ENCODE data around the gene ZNF155.

ZNF155 gene

GRCh38 chr19:44021221-44021620, 37.2 kb downstream of the ZNF155 start:
- Histone ChIP-seq H3K36me3 (0 out of 22 replicates have a peak, but pooled peaks cover 0 to under 1% (median 0%) of the 10 kb centered on the region in 11 experiments), H3K9ac (no peak overlapping the region), H3K9me3 (replicated peaks in 1 of 11) (peaks cover 37 to 78% (median 55%) of the 10 kb centered on the region in 11 experiments), H3K4me3 (no peak overlapping the region), H3K27ac (no peak overlapping the region), H3K4me2 (no peak overlapping the region), H3K27me3 (peaks cover 0 to 12% (median 0%) of the 10 kb centered on the region in 11 experiments; a peak in 2 of 22 replicates), H3K4me1 (peaks cover 0 to 15% (median 7%) of the 10 kb centered on the region in 10 experiments; a peak in 8 of 20 replicates), H4K20me1 (no peaks in the 10 kb centered on the region)
- no peak for TF ChIP-seq Cebpa-rat (IDR thresholded peaks at IDR 0.05)

- Histone ChIP-seq H3K27me3 (peaks cover 0 to 12% (median 0%) of the 10 kb centered on the region in 11 experiments; a peak in 2 of 22 replicates), H3K9ac (peak overlapping the region; percentile 54 to 81 (median 79); a peak in 16 of 22 replicates), H3K9me3 (replicated peaks in 1 of 11) (peaks cover 56 to 78% (median 68%) of the 10 kb centered on the region in 11 experiments), H4K20me1 (no peaks in the 10 kb centered on the region), H3K36me3 (peaks cover 23 to 37% (median 32%) of the 10 kb centered on the region in 11 experiments), H3K4me3 (peak overlapping the region; percentile 66 to 80 (median 72)), H3K27ac (peak overlapping the region in 8 of 11 experiments; percentile 55 to 76 (median 74); a peak in 11 of 22 replicates), H3K4me1 (peaks cover 0 to 15% (median 7%) of the 10 kb centered on the region in 10 experiments; a peak in 8 of 20 replicates), H3K4me2 (peak overlapping the region; percentile 64 to 87 (median 79))
- TF ChIP-seq Cebpa-rat (IDR thresholded peaks at IDR 0.05): no peak
Measured at GRCh38 chr19:44024900-44025216, 40.9 kb downstream of the ZNF155 start.

GRCh38 chr19:44025217-44025936, 41.4 kb downstream of the ZNF155 start, which contains the start of gene ZNF222:
Gene ZNF222, plus strand, starts transcription at chr19:44025379. Its CDS starts 58 bp downstream, at chr19:44025437.
- TF ChIP-seq Cebpa-rat (IDR thresholded peaks at IDR 0.05): no peak
- Histone ChIP-seq H3K4me1 (peaks cover 0 to 15% (median 7%) of the 10 kb centered on the region in 10 experiments; a peak in 8 of 20 replicates), H3K36me3 (peaks cover 28 to 42% (median 37%) of the 10 kb centered on the region in 11 experiments), H3K27me3 (peaks cover 0 to 12% (median 0%) of the 10 kb centered on the region in 11 experiments; a peak in 2 of 22 replicates), H3K9me3 (replicated peaks in 1 of 11) (peaks cover 61 to 80% (median 68%) of the 10 kb centered on the region in 11 experiments), H4K20me1 (no peaks in the 10 kb centered on the region), H3K4me3 (peak within 1 kb of the TSS; percentile 66 to 80 (median 72)), H3K27ac (peak within 1 kb of the TSS; percentile 45 to 76 (median 73); a peak in 21 of 22 replicates), H3K4me2 (peak within 1 kb of the TSS; percentile 64 to 87 (median 79)), H3K9ac (peak within 1 kb of the TSS; percentile 54 to 81 (median 79))

GRCh38 chr19:44026622-44027021, 42.6 kb downstream of the ZNF155 start:
- Histone ChIP-seq H3K4me3 (0 out of 20 replicates have a peak overlapping the region, but pooled peaks of 1 of the 10 experiments have one; percentile 72), H3K36me3 (peaks cover 40 to 54% (median 50%) of the 10 kb centered on the region in 11 experiments), H4K20me1 (no peaks in the 10 kb centered on the region), H3K27me3 (peaks cover 0 to 12% (median 0%) of the 10 kb centered on the region in 11 experiments; a peak in 2 of 22 replicates), H3K9ac (no peak overlapping the region), H3K9me3 (replicated peaks in 1 of 11) (peaks cover 69 to 87% (median 75%) of the 10 kb centered on the region in 11 experiments), H3K4me2 (0 out of 22 replicates have a peak overlapping the region, but pooled peaks of 1 of the 11 experiments have one; percentile 83), H3K27ac (no peak overlapping the region), H3K4me1 (peaks cover 0 to 15% (median 7%) of the 10 kb centered on the region in 10 experiments; a peak in 8 of 20 replicates)
- TF ChIP-seq Cebpa-rat (IDR thresholded peaks at IDR 0.05): no peak

GRCh38 chr19:44032001-44032610, 48.1 kb downstream of the ZNF155 start:
- TF ChIP-seq Cebpa-rat (IDR thresholded peaks at IDR 0.05): no peak
- Histone ChIP-seq H3K4me2 (no peak overlapping the region), H3K9ac (no peak overlapping the region), H3K4me3 (peak overlapping the region in 9 of 10 experiments; percentile 9 to 44 (median 18); a peak in 9 of 20 replicates), H3K4me1 (no peaks in the 10 kb centered on the region), H4K20me1 (no peaks in the 10 kb centered on the region), H3K27ac (no peak overlapping the region), H3K36me3 (peaks cover 58 to 74% (median 69%) of the 10 kb centered on the region in 11 experiments), H3K9me3 (replicated peaks in 1 of 11) (peaks cover 97 to 100% (median 99%) of the 10 kb centered on the region in 11 experiments), H3K27me3 (no peaks in the 10 kb centered on the region)

- TF ChIP-seq Cebpa-rat (IDR thresholded peaks at IDR 0.05): no peak
- no peaks in the 10 kb centered on the region for H4K20me1 ChIP-seq
- no peak overlapping the region for H3K4me3 ChIP-seq
- H3K4me2 ChIP-seq: no peak overlapping the region
- no peaks in the 10 kb centered on the region for H3K4me1 ChIP-seq
- no peak overlapping the region for H3K27ac ChIP-seq
- H3K9ac ChIP-seq: no peak overlapping the region
- peaks cover 15 to 61% (median 26%) of the 10 kb centered on the region in 11 experiments for H3K9me3 ChIP-seq (replicated peaks in 1 of 11)
- no peaks in the 10 kb centered on the region for H3K27me3 ChIP-seq
- H3K36me3 ChIP-seq: no peaks in the 10 kb centered on the region
Measured at GRCh38 chr19:44042147-44042546, 58.2 kb downstream of the ZNF155 start.

Data from BLaER1 treated with 17β-estradiol and CSF1 and Interleukin-3, amounts not matched to agents 10 nM and 100 nM (cell line).